Panc1 (cell line): ENCODE measurements around the gene ZXDB. TPM values are rescaled to one million over a fixed set of nuclear protein-coding genes. Genes with fewer than 3 reads are reported as not detected.
"Not testable (repeated sequence)": the region's sequence is repeated elsewhere in the genome, so short reads cannot be mapped to it uniquely, and the experiment has no call there.

Experiments used
- ATAC-seq: fragments of 200-7000 bp; cut with Tn5 transposase; 2 replicates; pipeline ENCODE4 v1.9.1; 2020; ENCODE audit warnings: mild to moderate bottlenecking, moderate library complexity
- BruUV-seq: library from RNA; stranded (reverse); fragments of 400-500 nt; replicated peaks from 2 replicates; lab custom pipeline; 2021; lab: Mats Ljungman, UMichigan
- CTCF ChIA-PET: fragments of 300-600 bp; sonication (Branson Sonifier 250); formaldehyde crosslinking; loops from one replicate; lab custom pipeline; 2022; ENCODE audit warnings: antibody characterized with exemption; lab: Charles Lee
- POLR2A ChIA-PET: fragments of 300-600 bp; sonication (Branson Sonifier 250); formaldehyde crosslinking; loops from one replicate; lab custom pipeline; 2022; ENCODE audit warnings: antibody characterized with exemption; lab: Charles Lee
- DNase-seq: peaks from one replicate; pipeline ENCODE4 v3.0.0-alpha.2; 2010; ENCODE audit warnings: low read depth, low spot score
- H3K27ac ChIP-seq: 2 replicates; pipeline ENCODE4 v1.5.1; 2011; ENCODE audit warnings: mild to moderate bottlenecking, low read length, inconsistent platforms
- H3K27me3 ChIP-seq: fragments of 200-500 bp; sonication (Bioruptor generic); 2 replicates; pipeline ENCODE4 v1.6.0; 2014; ENCODE audit warnings: low read length, inconsistent platforms; ENCODE audit not compliant: control insufficient read depth, insufficient read depth
- H3K36me3 ChIP-seq: fragments of 200-500 bp; sonication (Bioruptor generic); 2 replicates; pipeline ENCODE4 v1.5.1; 2014; ENCODE audit warnings: inconsistent platforms, mild to moderate bottlenecking, low read length, moderate library complexity; ENCODE audit not compliant: control insufficient read depth, insufficient read depth
- H3K4me1 ChIP-seq: 2 replicates; pipeline ENCODE4 v1.5.1; 2011; ENCODE audit warnings: inconsistent platforms, mild to moderate bottlenecking, low read length, moderate library complexity; ENCODE audit not compliant: control insufficient read depth, insufficient read depth
- H3K4me3 ChIP-seq, 2 experiments: 2 replicates each; pipeline ENCODE4 v1.5.1; 2011 to 2012; ENCODE audit warnings: low read depth in 2 of 2, low read length in 2 of 2, mild to moderate bottlenecking in 2 of 2, inconsistent platforms in 1 of 2, moderate library complexity in 1 of 2
- H3K9me3 ChIP-seq: fragments of 200-500 bp; sonication (Bioruptor generic); 2 replicates; pipeline ENCODE4 v1.5.1; 2014; ENCODE audit warnings: low read depth, mild to moderate bottlenecking, inconsistent platforms, low read length, moderate library complexity; ENCODE audit not compliant: control insufficient read depth, insufficient read depth
- CTCF ChIP-seq: fragments of 450-650 bp; IDR thresholded peaks from 2 replicates; pipeline ENCODE4 v1.5.1; 2017; ENCODE audit warnings: mild to moderate bottlenecking
- POLR2AphosphoS5 ChIP-seq: IDR thresholded peaks from 2 replicates; pipeline ENCODE4 v1.6.1; 2012; ENCODE audit warnings: mild to moderate bottlenecking, low read depth, low read length, moderate library complexity
- REST ChIP-seq, 2 experiments: IDR thresholded peaks; 2 replicates each; pipeline ENCODE4 v1.6.1; 2011 to 2012; ENCODE audit warnings: low read depth in 2 of 2, control low read depth in 1 of 2, low read length in 1 of 2, mild to moderate bottlenecking in 1 of 2, moderate library complexity in 1 of 2; ENCODE audit not compliant: insufficient read depth in 1 of 2
- SIN3A ChIP-seq: IDR thresholded peaks from 2 replicates; pipeline ENCODE4 v1.6.1; 2012; ENCODE audit warnings: low read depth, mild to moderate bottlenecking, low read length, moderate library complexity, borderline replicate concordance; ENCODE audit not compliant: insufficient read depth
- TCF7L2 ChIP-seq: IDR thresholded peaks from 2 replicates; pipeline ENCODE4 v1.6.1; 2011; ENCODE audit warnings: mild to moderate bottlenecking, low read depth, low read length, inconsistent platforms
- in situ Hi-C: cut with HindIII; loops from 2 replicates; pipeline ENCODE4 v1.10.0; 2016; ENCODE audit warnings: low sequenced_read_pairs, low pct_unique_long_range_greater_than_20kb
- intact Hi-C: fragments of 100-400 bp; cut with micrococcal nuclease; formaldehyde crosslinking; loops from one replicate; pipeline ENCODE4 v1.10.0; 2022; ENCODE audit not compliant: unreplicated experiment
- total RNA-seq: library from RNA; stranded (reverse); gene quantifications from one replicate; pipeline ENCODE4 v1.2.1, GENCODE V29; 2021; ENCODE audit not compliant: unreplicated experiment

The ZXDB gene
- total RNA-seq, 1 experiment from 2014 or later: 8.3 TPM

DNA sequence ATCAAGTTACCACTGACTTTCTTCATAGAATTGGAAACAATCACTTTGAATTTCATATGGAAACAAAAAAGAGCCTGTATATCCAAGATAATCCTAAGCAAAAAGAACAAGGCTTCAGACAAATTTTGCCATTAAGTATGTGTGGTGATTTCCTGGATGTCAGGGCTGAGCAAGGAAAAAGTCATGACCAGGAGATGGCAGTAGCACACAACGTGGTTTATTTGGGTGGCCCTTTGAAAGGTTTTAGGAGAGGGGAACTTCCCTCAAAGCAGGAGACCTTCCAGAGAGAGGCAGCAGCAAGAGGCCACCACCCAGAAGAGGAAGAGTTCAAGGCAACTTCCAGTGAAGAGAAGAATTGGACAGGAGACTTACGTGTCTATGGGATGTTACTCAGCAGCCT is 18.1 kb upstream of the ZXDB start:
- no TSS peak for BruUV-seq
- peak; percentile 60 for TF ChIP-seq CTCF
- no peak for TF ChIP-seq REST (IDR thresholded peaks at IDR 0.05; ENCODE audit: insufficient read depth in 1 of 2, low read depth in 2 of 2, low read length in 1 of 2)
- H3K27ac ChIP-seq: no peak overlapping the region

DNA sequence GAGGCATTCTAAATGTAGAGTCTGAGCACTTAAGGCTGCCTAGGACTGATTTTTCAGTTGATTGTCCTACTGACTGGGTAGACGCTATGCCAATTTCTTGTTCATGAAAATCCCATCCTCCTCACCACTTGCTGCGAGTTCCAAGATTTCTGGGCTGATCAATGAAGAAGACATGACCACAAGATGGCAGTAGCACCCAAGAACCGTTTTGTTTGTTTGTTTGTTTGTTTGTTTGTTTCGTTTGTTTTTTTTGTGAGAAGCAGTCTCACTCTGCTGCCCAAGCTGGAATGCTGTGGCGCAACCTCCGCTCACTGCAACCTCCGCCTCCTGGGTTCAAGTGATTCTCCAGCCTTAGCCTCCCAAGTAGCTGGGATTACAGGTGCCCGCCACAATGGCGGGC is 8.9 kb upstream of the ZXDB start:
- CTCF ChIA-PET: interaction anchor here (0.7 kb wide), 2 partner anchors 57 to 114 kb away, joined by 3 read pairs; no protein-coding TSS in a partner anchor
- H3K36me3 ChIP-seq, ATAC-seq, BruUV-seq, H3K9me3 ChIP-seq, DNase-seq, H3K4me1 ChIP-seq, POLR2A ChIA-PET, in situ Hi-C loops, H3K27ac ChIP-seq, H3K27me3 ChIP-seq: not testable (repeated sequence)
- intact Hi-C loops: loop anchor here (10.0 kb wide), 1 partner anchor 212 kb away; no protein-coding TSS in a partner anchor
- peak; percentile 72 for TF ChIP-seq CTCF
- peak overlapping the region in 1 of 2 experiments; percentile 14; a peak in 1 of 4 replicates for H3K4me3 ChIP-seq

More for the DNA sequence above, 18.1 kb upstream of the ZXDB start:
- no peak for DNase-seq
- Histone ChIP-seq H3K9me3 (no peaks in the 10 kb centered on the region), H3K27me3 (no peaks in the 10 kb centered on the region), H3K4me3 (no peak overlapping the region), H3K36me3 (no peaks in the 10 kb centered on the region), H3K4me1 (no peaks in the 10 kb centered on the region)
- no peak for ATAC-seq
- intact Hi-C loops: no loop called here
- ChIA-PET CTCF (no interaction called here), POLR2A (no interaction called here)
- in situ Hi-C loops: no loop called here

GRCh38 chrX:57583477-57583876 is 8.3 kb upstream of the ZXDB start:
- intact Hi-C loops: loop anchor here (10.0 kb wide), 1 partner anchor 211 kb away; no protein-coding TSS in a partner anchor

More at GRCh38 chrX:57583477-57583876, 8.3 kb upstream of the ZXDB start:
- BruUV-seq: no TSS peak
- Histone ChIP-seq H3K36me3 (no peaks in the 10 kb centered on the region), H3K9me3 (no peaks in the 10 kb centered on the region), H3K4me3 (no peak overlapping the region), H3K4me1 (no peaks in the 10 kb centered on the region; the same call in 1 of the 2 replicates), H3K27me3 (no peaks in the 10 kb centered on the region), H3K27ac (no peak overlapping the region)
- ChIA-PET POLR2A (no interaction called here), CTCF (interaction anchor here (0.7 kb wide), 2 partner anchors 57 to 114 kb away, joined by 3 read pairs; no protein-coding TSS in a partner anchor)
- TF ChIP-seq REST (IDR thresholded peaks at IDR 0.05; ENCODE audit: insufficient read depth in 1 of 2, low read depth in 2 of 2, low read length in 1 of 2) (no peak), SIN3A (no peak), CTCF (no peak), TCF7L2 (no peak), POLR2AphosphoS5 (no peak)
- ATAC-seq (peak; percentile 85), DNase-seq (no peak)
- in situ Hi-C loops: no loop called here
